SIG-M5 (cell line): ENCODE results near the gene ZFAND6.
"Not testable (repeated sequence)": the region's sequence is repeated elsewhere in the genome, so short reads cannot be mapped to it uniquely, and the experiment has no call there.

Source experiments
- DNase-seq: peaks from one replicate; lab custom pipeline; 2025; lab: John Stamatoyannopoulos, UW

ZFAND6 gene

GRCh38 chr15:80099241-80099640 is 39.8 kb downstream of the ZFAND6 start:
- DNase-seq: no peak

GRCh38 chr15:80099662-80100061 is 40.2 kb downstream of the ZFAND6 start:
- not testable (repeated sequence) for DNase-seq

- no peak for DNase-seq
Measured at GRCh38 chr15:80100247-80100646, 40.8 kb downstream of the ZFAND6 start.

- no peak for DNase-seq
Measured at GRCh38 chr15:80105193-80105592, 45.7 kb downstream of the ZFAND6 start.

- no peak for DNase-seq
Measured at GRCh38 chr15:80105595-80105994, 46.1 kb downstream of the ZFAND6 start.

GRCh38 chr15:80106051-80106450 is 46.6 kb downstream of the ZFAND6 start:
- DNase-seq: no peak

- no peak for DNase-seq
Measured at GRCh38 chr15:80107204-80107603, 47.7 kb downstream of the ZFAND6 start.

- DNase-seq: no peak
Measured at GRCh38 chr15:80107774-80108173, 48.3 kb downstream of the ZFAND6 start.

- DNase-seq: no peak
Measured at GRCh38 chr15:80109388-80109787, 49.9 kb downstream of the ZFAND6 start.

- DNase-seq: no peak
Measured at GRCh38 chr15:80110920-80111319, 51.4 kb downstream of the ZFAND6 start.

GRCh38 chr15:80114114-80114513 is 54.6 kb downstream of the ZFAND6 start:
- DNase-seq: no peak

- DNase-seq: no peak
Measured at GRCh38 chr15:80115021-80115420, 55.5 kb downstream of the ZFAND6 start.

GRCh38 chr15:80118956-80119355 is 59.5 kb downstream of the ZFAND6 start:
- DNase-seq: no peak

- DNase-seq: no peak
Measured at GRCh38 chr15:80120636-80121035, 61.2 kb downstream of the ZFAND6 start.

GRCh38 chr15:80121546-80121945 is 62.1 kb downstream of the ZFAND6 start:
- DNase-seq: no peak

- peak; percentile 44 for DNase-seq
Measured at GRCh38 chr15:80123034-80123433, 63.6 kb downstream of the ZFAND6 start.

GRCh38 chr15:80127253-80127652 is 67.8 kb downstream of the ZFAND6 start:
- DNase-seq: not testable (repeated sequence)

- no peak for DNase-seq
Measured at GRCh38 chr15:80127911-80128310, 68.4 kb downstream of the ZFAND6 start.

- DNase-seq: no peak
Measured at GRCh38 chr15:80132382-80132781, 72.9 kb downstream of the ZFAND6 start.

GRCh38 chr15:80136854-80137253 is 77.4 kb downstream of the ZFAND6 start:
- no peak for DNase-seq

GRCh38 chr15:80138961-80139360 is 79.5 kb downstream of the ZFAND6 start:
- no peak for DNase-seq

- no peak for DNase-seq
Measured at GRCh38 chr15:80140909-80141308, 81.4 kb downstream of the ZFAND6 start.

- DNase-seq: no peak
Measured at GRCh38 chr15:80141916-80142598, 82.6 kb downstream of the ZFAND6 start.

GRCh38 chr15:80142646-80143045 is 83.2 kb downstream of the ZFAND6 start:
- no peak for DNase-seq
